WTC11 (cell line): ENCODE measurements around the gene DDX5. TPM values are rescaled to one million over a fixed set of nuclear protein-coding genes. Genes with fewer than 3 reads are reported as not detected.

ENCODE experiments used
- ATAC-seq: fragments of 200-7000 bp; cut with Tn5 transposase; 2 replicates; pipeline ENCODE4 v1.10.0; 2021; ENCODE audit warnings: mild to moderate bottlenecking, moderate library complexity
- CTCF ChIA-PET: fragments of 300-600 bp; sonication (Branson Sonifier 250); formaldehyde crosslinking; loops from one replicate; lab custom pipeline; 2021; ENCODE audit warnings: antibody characterized with exemption; lab: Charles Lee
- POLR2A ChIA-PET: fragments of 350-600 bp; sonication (Branson Sonifier 250); formaldehyde crosslinking; loops from one replicate; lab custom pipeline; 2021; ENCODE audit warnings: antibody characterized with exemption; lab: Charles Lee
- DNase-seq: peaks from one replicate; pipeline ENCODE4 v3.0.0; 2021; ENCODE audit warnings: low spot score
- H3K27ac Mint-ChIP-seq: 2 replicates; pipeline ENCODE4 v1.8.0; 2021; ENCODE audit warnings: mixed read lengths
- H3K27me3 Mint-ChIP-seq: 2 replicates; pipeline ENCODE4 v1.8.0; 2021; ENCODE audit warnings: low read depth, mild to moderate bottlenecking, moderate library complexity, mixed read lengths
- H3K36me3 Mint-ChIP-seq: 2 replicates; pipeline ENCODE4 v1.8.0; 2021; ENCODE audit warnings: mixed read lengths
- H3K4me1 Mint-ChIP-seq: 2 replicates; pipeline ENCODE4 v1.8.0; 2022; ENCODE audit warnings: mixed read lengths
- H3K4me3 Mint-ChIP-seq: 2 replicates; pipeline ENCODE4 v1.8.0; 2021; ENCODE audit warnings: mild to moderate bottlenecking, moderate library complexity, mixed read lengths
- H3K9me3 Mint-ChIP-seq: 2 replicates; pipeline ENCODE4 v1.8.0; 2021; ENCODE audit warnings: mixed read lengths
- CBFB ChIP-seq: sonication (generic); formaldehyde crosslinking; IDR thresholded peaks from 2 replicates; pipeline ENCODE4 v1.8.1; 2022; ENCODE audit warnings: mild to moderate bottlenecking, low read depth, missing genetic modification reagents
- JAZF1 ChIP-seq: fragments of 250-450 bp; sonication (Bioruptor Pico); IDR thresholded peaks from 2 replicates; pipeline ENCODE4 v1.9.0; 2021; ENCODE audit warnings: moderate library complexity, mild to moderate bottlenecking, inconsistent platforms
- KAT7 ChIP-seq: sonication (generic); formaldehyde crosslinking; IDR thresholded peaks from 2 replicates; pipeline ENCODE4 v1.8.1; 2023; ENCODE audit warnings: missing genetic modification reagents, mild to moderate bottlenecking, borderline replicate concordance
- NFE2L1 ChIP-seq: sonication (generic); formaldehyde crosslinking; IDR thresholded peaks from 2 replicates; pipeline ENCODE4 v1.8.1; 2023; ENCODE audit warnings: missing genetic modification reagents
- RORB ChIP-seq: fragments of 250-450 bp; sonication (Bioruptor Pico); IDR thresholded peaks from 2 replicates; pipeline ENCODE4 v1.9.0; 2021; ENCODE audit warnings: mild to moderate bottlenecking
- SP1 ChIP-seq: sonication (generic); formaldehyde crosslinking; conservative IDR thresholded peaks from 2 replicates; pipeline ENCODE4 v1.8.1; 2022; ENCODE audit warnings: missing genetic modification reagents
- TCF7 ChIP-seq: sonication (generic); formaldehyde crosslinking; IDR thresholded peaks from 2 replicates; pipeline ENCODE4 v1.8.0; 2022; ENCODE audit warnings: mild to moderate bottlenecking, low read depth, missing genetic modification reagents, moderate library complexity
- ZBTB21 ChIP-seq: sonication (generic); formaldehyde crosslinking; IDR thresholded peaks from 2 replicates; pipeline ENCODE4 v1.8.1; 2023; ENCODE audit warnings: mild to moderate bottlenecking, missing genetic modification reagents, borderline replicate concordance
- ZNF121 ChIP-seq: sonication (generic); formaldehyde crosslinking; IDR thresholded peaks from 2 replicates; pipeline ENCODE4 v1.8.0; 2023; ENCODE audit warnings: missing genetic modification reagents
- ZNF219 ChIP-seq: sonication (generic); formaldehyde crosslinking; IDR thresholded peaks from 2 replicates; pipeline ENCODE4 v1.8.0; 2023; ENCODE audit warnings: missing genetic modification reagents, mild to moderate bottlenecking, borderline replicate concordance
- ZNF416 ChIP-seq: fragments of 250-450 bp; sonication (Bioruptor Pico); IDR thresholded peaks from 2 replicates; pipeline ENCODE4 v1.9.0; 2021; ENCODE audit warnings: mild to moderate bottlenecking, inconsistent platforms
- total RNA-seq: library from RNA; stranded (reverse); gene quantifications from 3 replicates; pipeline ENCODE4 v1.2.3, GENCODE V29; 2021
- TF ChIP-seq, protein P1 (sequence below): sonication (generic); formaldehyde crosslinking; IDR thresholded peaks from 2 replicates; pipeline ENCODE4 v1.8.1; 2023; ENCODE audit warnings: mild to moderate bottlenecking, missing genetic modification reagents, moderate library complexity
- TF ChIP-seq, protein P2 (sequence below): sonication (generic); formaldehyde crosslinking; conservative IDR thresholded peaks from 2 replicates; pipeline ENCODE4 v1.8.1; 2023; ENCODE audit warnings: mild to moderate bottlenecking, low read depth, missing genetic modification reagents, moderate library complexity
- TF ChIP-seq, protein P3 (sequence below): sonication (generic); formaldehyde crosslinking; IDR thresholded peaks from 2 replicates; pipeline ENCODE4 v1.8.1; 2022; ENCODE audit warnings: mild to moderate bottlenecking, moderate library complexity, missing genetic modification reagents
- TF ChIP-seq, protein P4 (sequence below): fragments of 250-450 bp; sonication (Bioruptor Pico); IDR thresholded peaks from 2 replicates; pipeline ENCODE4 v1.9.0; 2021; ENCODE audit warnings: mild to moderate bottlenecking, borderline replicate concordance
- TF ChIP-seq, protein P5 (sequence below): sonication (generic); formaldehyde crosslinking; IDR thresholded peaks from 2 replicates; pipeline ENCODE4 v1.8.0; 2022; ENCODE audit warnings: mild to moderate bottlenecking, missing genetic modification reagents
- TF ChIP-seq, protein P6 (sequence below): fragments of 250-450 bp; sonication (Bioruptor Pico); conservative IDR thresholded peaks from 2 replicates; pipeline ENCODE4 v1.9.0; 2021; ENCODE audit warnings: mild to moderate bottlenecking

The DDX5 gene
- total RNA-seq, 1 experiment from 2014 or later = 612 TPM

DNA sequence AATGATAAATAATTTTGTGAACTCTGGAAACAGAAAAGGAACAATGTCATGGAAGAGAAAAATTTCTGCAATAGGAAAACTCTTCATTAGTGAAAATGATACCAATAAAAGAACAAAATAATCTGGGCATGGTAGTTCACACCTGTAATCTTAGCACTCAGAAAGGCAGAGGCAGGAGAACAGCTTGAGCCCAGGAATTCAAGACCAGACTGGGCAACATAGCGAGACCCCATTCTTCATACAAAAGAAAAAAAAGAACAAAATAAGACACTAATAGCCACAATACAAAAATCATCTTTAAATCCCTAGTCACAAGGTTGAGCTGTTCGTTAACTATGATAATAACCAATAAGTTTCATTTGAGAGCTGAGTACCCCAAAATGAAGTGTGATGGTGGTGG lies 17.8 kb downstream of the DDX5 start:
- Mint-ChIP-seq H3K27ac (no peak overlapping the region), H3K4me1 (no peaks in the 10 kb centered on the region), H3K4me3 (no peak overlapping the region), H3K36me3 (peaks cover 87% of the 10 kb centered on the region), H3K27me3 (no peaks in the 10 kb centered on the region), H3K9me3 (peaks cover 10% of the 10 kb centered on the region)
- ATAC-seq (no peak), DNase-seq (no peak)
- POLR2A ChIA-PET = no interaction called here
- CTCF ChIA-PET = interaction anchor here (1.2 kb wide), 1 partner anchor 68 kb away, joined by 3 read pairs; no protein-coding TSS in a partner anchor
- TF ChIP-seq ZNF121 (CRISPR knock-in tag) = 0 out of 2 replicates have a peak, but pooled peaks have one; percentile 8
- TF ChIP-seq SP1 (CRISPR knock-in tag) = no peak

DNA sequence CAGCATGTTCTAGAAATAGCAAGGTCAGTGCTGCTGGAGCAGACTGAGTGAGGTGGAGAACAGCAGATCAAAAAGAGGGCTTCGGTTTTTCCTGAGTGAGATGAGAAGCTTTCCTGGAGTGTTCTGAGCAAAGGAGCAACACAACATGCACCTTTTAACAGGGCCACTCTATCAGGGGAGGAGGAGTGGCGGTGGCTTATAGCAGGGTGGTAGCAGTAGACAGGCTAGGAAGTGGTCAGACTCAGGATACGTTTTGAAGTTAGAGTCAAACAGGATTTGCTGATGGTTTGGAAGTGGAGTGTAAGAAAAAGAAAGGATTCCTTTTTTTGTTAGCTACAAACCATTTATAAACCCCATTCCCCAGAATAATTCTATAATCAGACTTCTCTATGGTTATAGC lies 21.7 kb downstream of the DDX5 start:
- Mint-ChIP-seq H3K4me1 (no peaks in the 10 kb centered on the region), H3K27ac (no peak overlapping the region), H3K4me3 (no peak overlapping the region), H3K27me3 (no peaks in the 10 kb centered on the region), H3K9me3 (no peaks in the 10 kb centered on the region), H3K36me3 (peaks cover 73% of the 10 kb centered on the region)
- TF ChIP-seq, protein P1, sequence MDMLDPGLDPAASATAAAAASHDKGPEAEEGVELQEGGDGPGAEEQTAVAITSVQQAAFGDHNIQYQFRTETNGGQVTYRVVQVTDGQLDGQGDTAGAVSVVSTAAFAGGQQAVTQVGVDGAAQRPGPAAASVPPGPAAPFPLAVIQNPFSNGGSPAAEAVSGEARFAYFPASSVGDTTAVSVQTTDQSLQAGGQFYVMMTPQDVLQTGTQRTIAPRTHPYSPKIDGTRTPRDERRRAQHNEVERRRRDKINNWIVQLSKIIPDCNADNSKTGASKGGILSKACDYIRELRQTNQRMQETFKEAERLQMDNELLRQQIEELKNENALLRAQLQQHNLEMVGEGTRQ (CRISPR knock-in tag) = no peak
- TF ChIP-seq, protein P2, sequence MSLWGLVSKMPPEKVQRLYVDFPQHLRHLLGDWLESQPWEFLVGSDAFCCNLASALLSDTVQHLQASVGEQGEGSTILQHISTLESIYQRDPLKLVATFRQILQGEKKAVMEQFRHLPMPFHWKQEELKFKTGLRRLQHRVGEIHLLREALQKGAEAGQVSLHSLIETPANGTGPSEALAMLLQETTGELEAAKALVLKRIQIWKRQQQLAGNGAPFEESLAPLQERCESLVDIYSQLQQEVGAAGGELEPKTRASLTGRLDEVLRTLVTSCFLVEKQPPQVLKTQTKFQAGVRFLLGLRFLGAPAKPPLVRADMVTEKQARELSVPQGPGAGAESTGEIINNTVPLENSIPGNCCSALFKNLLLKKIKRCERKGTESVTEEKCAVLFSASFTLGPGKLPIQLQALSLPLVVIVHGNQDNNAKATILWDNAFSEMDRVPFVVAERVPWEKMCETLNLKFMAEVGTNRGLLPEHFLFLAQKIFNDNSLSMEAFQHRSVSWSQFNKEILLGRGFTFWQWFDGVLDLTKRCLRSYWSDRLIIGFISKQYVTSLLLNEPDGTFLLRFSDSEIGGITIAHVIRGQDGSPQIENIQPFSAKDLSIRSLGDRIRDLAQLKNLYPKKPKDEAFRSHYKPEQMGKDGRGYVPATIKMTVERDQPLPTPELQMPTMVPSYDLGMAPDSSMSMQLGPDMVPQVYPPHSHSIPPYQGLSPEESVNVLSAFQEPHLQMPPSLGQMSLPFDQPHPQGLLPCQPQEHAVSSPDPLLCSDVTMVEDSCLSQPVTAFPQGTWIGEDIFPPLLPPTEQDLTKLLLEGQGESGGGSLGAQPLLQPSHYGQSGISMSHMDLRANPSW (CRISPR knock-in tag) = no peak
- TF ChIP-seq CBFB (CRISPR knock-in tag) (no peak), JAZF1 (CRISPR knock-in tag) (no peak), ZNF121 (CRISPR knock-in tag) (no peak), KAT7 (CRISPR knock-in tag) (no peak), ZBTB21 (CRISPR knock-in tag) (no peak), ZNF219 (CRISPR knock-in tag) (no peak), NFE2L1 (CRISPR knock-in tag) (no peak), TCF7 (CRISPR knock-in tag) (no peak), ZNF416 (CRISPR knock-in tag) (no peak), RORB (CRISPR knock-in tag) (no peak)
- TF ChIP-seq, protein P3, sequence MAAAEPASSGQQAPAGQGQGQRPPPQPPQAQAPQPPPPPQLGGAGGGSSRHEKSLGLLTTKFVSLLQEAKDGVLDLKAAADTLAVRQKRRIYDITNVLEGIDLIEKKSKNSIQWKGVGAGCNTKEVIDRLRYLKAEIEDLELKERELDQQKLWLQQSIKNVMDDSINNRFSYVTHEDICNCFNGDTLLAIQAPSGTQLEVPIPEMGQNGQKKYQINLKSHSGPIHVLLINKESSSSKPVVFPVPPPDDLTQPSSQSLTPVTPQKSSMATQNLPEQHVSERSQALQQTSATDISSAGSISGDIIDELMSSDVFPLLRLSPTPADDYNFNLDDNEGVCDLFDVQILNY = no peak
- TF ChIP-seq, protein P4, sequence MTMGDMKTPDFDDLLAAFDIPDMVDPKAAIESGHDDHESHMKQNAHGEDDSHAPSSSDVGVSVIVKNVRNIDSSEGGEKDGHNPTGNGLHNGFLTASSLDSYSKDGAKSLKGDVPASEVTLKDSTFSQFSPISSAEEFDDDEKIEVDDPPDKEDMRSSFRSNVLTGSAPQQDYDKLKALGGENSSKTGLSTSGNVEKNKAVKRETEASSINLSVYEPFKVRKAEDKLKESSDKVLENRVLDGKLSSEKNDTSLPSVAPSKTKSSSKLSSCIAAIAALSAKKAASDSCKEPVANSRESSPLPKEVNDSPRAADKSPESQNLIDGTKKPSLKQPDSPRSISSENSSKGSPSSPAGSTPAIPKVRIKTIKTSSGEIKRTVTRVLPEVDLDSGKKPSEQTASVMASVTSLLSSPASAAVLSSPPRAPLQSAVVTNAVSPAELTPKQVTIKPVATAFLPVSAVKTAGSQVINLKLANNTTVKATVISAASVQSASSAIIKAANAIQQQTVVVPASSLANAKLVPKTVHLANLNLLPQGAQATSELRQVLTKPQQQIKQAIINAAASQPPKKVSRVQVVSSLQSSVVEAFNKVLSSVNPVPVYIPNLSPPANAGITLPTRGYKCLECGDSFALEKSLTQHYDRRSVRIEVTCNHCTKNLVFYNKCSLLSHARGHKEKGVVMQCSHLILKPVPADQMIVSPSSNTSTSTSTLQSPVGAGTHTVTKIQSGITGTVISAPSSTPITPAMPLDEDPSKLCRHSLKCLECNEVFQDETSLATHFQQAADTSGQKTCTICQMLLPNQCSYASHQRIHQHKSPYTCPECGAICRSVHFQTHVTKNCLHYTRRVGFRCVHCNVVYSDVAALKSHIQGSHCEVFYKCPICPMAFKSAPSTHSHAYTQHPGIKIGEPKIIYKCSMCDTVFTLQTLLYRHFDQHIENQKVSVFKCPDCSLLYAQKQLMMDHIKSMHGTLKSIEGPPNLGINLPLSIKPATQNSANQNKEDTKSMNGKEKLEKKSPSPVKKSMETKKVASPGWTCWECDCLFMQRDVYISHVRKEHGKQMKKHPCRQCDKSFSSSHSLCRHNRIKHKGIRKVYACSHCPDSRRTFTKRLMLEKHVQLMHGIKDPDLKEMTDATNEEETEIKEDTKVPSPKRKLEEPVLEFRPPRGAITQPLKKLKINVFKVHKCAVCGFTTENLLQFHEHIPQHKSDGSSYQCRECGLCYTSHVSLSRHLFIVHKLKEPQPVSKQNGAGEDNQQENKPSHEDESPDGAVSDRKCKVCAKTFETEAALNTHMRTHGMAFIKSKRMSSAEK (CRISPR knock-in tag) = no peak
- TF ChIP-seq, protein P5, sequence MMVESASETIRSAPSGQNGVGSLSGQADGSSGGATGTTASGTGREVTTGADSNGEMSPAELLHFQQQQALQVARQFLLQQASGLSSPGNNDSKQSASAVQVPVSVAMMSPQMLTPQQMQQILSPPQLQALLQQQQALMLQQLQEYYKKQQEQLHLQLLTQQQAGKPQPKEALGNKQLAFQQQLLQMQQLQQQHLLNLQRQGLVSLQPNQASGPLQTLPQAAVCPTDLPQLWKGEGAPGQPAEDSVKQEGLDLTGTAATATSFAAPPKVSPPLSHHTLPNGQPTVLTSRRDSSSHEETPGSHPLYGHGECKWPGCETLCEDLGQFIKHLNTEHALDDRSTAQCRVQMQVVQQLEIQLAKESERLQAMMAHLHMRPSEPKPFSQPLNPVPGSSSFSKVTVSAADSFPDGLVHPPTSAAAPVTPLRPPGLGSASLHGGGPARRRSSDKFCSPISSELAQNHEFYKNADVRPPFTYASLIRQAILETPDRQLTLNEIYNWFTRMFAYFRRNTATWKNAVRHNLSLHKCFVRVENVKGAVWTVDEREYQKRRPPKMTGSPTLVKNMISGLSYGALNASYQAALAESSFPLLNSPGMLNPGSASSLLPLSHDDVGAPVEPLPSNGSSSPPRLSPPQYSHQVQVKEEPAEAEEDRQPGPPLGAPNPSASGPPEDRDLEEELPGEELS = no peak
- TF ChIP-seq, protein P6, sequence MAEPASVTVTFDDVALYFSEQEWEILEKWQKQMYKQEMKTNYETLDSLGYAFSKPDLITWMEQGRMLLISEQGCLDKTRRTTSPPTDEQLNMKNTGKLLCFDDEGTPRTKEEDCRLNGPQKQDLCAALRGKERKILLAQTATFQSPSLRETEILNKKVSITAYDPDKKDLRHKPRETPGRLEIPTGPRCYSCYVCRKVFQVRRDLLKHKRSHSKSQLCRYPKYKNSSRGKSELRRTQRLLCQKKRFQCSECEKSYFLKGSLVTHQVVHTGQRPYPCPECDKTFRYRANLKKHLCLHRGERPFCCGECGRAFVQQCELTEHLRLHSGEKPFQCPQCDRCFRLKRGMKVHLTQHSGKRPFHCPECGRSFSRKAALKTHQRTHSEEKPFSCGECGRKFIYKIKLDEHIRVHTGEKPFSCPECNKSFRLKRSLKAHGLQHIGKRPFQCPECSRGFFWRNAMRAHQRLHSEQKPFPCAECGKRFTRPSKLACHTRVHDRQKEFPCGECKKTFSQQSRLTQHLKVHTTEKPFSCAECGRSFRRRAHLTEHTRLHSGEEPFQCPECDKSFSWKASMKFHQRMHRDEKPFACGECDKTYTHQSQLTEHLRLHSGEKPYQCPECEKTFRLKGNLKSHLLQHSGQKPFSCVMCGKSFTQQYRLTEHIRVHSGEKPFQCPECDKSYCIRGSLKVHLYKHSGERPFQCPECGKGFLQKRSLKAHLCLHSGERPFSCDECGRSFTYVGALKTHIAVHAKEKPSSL (CRISPR knock-in tag) = no peak
- POLR2A ChIA-PET = no interaction called here
- no peak for ATAC-seq
- CTCF ChIA-PET = interaction anchor here (0.8 kb wide), 1 partner anchor 65 kb away, joined by 4 read pairs; no protein-coding TSS in a partner anchor
- no peak for DNase-seq
